ENCODE results near the gene ARL8B. TPM values are rescaled to one million over a fixed set of nuclear protein-coding genes. Genes with fewer than 3 reads are reported as not detected.
A peak's percentile ranks its signal among the peaks of the same experiment; 100 is the strongest.

The ARL8B gene
- total and polyA plus RNA-seq, 8 donors: 60.3 to 93.9 (median 70.2) TPM

DNA sequence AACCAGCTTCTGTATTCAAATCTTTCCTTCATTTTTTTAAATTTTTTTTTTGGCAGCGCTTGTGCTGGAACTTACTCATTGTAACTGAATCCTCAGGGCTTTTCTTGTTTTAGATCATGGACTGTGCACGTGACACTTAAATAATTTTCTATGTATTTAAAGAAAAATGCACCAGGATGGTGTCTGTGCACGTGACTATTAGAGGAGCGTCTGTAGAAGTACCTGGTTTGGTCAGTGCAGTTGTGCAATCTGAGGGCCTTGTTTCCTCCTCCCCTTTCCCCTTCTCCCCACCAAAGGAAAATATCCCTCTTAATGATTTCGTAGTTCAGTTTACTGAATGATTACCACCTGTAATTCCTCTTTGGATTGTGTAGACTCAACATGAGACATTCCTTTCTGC is 96.7 kb downstream of the ARL8B start:
- Histone ChIP-seq H3K4me1 (peaks cover 14 to 19% of the 10 kb centered on the region in 2 donors), H3K4me3 (no peak overlapping the region), H3K36me3 (peaks cover 0 to 83% of the 10 kb centered on the region in 2 donors), H3K27ac (peak overlapping the region; percentile 31 to 54), H3K27me3 (no peaks in the 10 kb centered on the region), H3K9me3 (no peaks in the 10 kb centered on the region)
- ATAC-seq (peak; percentile 81), DNase-seq (peak in 1 of 4 donors; percentile 28)
- intact Hi-C loops (cut with DNase I): no loop called here
- TF ChIP-seq, protein P1, sequence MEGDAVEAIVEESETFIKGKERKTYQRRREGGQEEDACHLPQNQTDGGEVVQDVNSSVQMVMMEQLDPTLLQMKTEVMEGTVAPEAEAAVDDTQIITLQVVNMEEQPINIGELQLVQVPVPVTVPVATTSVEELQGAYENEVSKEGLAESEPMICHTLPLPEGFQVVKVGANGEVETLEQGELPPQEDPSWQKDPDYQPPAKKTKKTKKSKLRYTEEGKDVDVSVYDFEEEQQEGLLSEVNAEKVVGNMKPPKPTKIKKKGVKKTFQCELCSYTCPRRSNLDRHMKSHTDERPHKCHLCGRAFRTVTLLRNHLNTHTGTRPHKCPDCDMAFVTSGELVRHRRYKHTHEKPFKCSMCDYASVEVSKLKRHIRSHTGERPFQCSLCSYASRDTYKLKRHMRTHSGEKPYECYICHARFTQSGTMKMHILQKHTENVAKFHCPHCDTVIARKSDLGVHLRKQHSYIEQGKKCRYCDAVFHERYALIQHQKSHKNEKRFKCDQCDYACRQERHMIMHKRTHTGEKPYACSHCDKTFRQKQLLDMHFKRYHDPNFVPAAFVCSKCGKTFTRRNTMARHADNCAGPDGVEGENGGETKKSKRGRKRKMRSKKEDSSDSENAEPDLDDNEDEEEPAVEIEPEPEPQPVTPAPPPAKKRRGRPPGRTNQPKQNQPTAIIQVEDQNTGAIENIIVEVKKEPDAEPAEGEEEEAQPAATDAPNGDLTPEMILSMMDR (IDR thresholded peaks at IDR 0.05): no peak

DNA sequence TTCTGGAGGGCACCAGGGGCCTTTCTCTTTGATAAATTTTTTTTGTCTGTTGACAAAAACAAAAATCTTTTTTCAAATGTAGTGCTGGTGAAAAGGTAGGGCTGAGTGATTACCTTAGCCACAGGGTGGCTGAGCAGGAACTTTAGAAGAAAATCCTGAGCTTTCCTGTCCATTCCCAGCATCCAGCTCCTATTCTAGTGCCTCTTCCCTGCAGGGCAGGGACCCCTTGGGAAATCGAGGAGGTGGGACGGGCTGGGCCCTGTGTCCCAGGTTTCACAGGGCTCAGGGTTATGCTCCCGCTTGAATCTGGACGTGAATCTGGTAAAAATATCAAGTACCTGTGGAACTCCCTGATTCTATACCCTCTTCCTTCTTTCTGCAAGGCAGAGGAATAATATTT is 97.1 kb downstream of the ARL8B start:
- Histone ChIP-seq H3K4me3 (no peak overlapping the region), H3K36me3 (peaks cover 0 to 79% of the 10 kb centered on the region in 2 donors), H3K9me3 (no peaks in the 10 kb centered on the region), H3K27ac (peak overlapping the region; percentile 30 to 50), H3K4me1 (peaks cover 14 to 19% of the 10 kb centered on the region in 2 donors), H3K27me3 (no peaks in the 10 kb centered on the region)
- TF ChIP-seq, protein P1 (IDR thresholded peaks at IDR 0.05): no peak
- intact Hi-C loops (cut with DNase I): no loop called here
- DNase-seq (no peak), ATAC-seq (no peak)

DNA sequence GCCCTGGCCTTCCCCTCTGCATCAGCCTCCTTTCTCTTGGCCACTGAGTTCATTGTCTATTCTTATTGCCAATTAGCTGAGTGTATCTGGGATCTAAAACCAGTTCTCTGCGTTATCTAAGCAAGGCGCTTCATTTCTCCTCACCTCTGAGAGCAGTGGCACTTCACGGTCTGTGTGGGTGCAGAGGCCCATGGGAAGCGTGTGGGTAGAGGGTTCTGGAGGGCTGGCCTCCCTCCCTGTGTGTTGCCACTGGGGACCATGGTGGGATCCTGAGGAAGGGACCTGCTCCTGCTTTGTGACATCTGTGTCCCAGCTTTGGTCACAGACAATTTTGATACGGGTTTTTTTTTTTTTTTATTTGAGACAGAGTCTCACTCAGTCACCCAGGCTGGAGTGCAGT is 98.1 kb downstream of the ARL8B start:
- no peak for ATAC-seq
- no peaks in the 10 kb centered on the region for H3K9me3 ChIP-seq
- H3K36me3 ChIP-seq: peaks cover 0 to 69% of the 10 kb centered on the region in 2 donors
- no peak overlapping the region for H3K27ac ChIP-seq
- H3K4me3 ChIP-seq: no peak overlapping the region
- TF ChIP-seq, protein P1 (IDR thresholded peaks at IDR 0.05): no peak
- DNase-seq: no peak
- H3K27me3 ChIP-seq: no peaks in the 10 kb centered on the region
- intact Hi-C loops (cut with DNase I): no loop called here
- peaks cover 14 to 19% of the 10 kb centered on the region in 2 donors for H3K4me1 ChIP-seq

DNA sequence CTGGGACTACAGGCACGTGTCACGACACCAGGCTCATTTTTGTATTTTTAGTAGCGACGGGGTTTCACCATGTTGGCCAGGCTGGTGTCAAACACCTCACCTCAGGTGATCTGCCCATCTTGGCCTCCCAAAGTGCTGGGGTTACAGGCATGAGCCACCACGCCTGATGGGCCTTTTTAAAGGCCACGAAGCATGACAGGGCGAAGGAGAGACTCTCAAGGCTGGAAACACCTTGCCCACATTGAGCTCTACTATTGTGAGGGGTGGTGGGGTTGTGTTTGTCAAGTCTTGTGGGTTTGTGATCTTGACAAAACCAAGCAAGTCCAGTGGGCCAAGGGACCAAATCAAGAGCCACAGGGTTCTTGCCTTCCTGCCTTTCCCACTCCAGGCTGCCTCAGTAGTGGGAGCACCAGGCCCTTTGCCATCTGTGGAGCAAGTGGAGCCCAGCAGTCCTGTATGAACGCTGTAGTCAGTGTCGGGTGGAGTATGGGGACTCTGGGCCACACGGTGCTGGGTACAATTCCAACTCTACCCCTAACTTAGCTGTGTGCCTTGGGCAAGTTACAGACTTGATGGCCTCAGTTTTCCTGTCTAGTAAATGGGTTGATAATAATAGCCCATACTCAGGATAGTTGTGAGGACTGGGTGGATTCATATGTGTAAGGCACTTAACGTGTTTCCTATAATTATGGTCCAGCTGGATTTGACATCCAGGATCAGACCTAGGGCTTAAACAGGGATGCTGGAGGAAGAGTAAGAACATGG is 98.8 kb downstream of the ARL8B start:
- intact Hi-C loops (cut with DNase I): no loop called here
- H3K27ac ChIP-seq: no peak overlapping the region
- TF ChIP-seq, protein P1 (IDR thresholded peaks at IDR 0.05): no peak

DNA sequence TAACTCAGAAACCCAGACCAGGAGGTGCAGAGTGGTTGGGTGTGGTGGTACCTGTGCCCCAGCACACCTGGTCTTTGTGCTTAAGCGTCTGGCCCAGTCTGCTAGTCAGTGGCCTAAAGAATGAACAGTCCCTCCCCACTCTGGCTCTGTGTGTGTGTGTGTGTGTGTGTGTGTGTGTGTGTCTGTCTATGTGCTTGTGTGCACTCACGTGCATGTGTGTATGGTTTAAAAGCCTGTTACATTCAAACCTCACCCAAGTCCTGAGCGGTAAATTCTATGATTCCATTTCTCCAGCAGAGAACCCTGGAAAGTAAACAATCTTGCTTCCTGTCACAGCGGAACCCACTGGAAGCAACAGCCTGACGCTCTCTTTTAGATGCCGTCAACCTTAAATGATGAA is 99.6 kb downstream of the ARL8B start:
- no peak for DNase-seq
- Histone ChIP-seq H3K27ac (no peak overlapping the region), H3K4me1 (peaks cover 14 to 19% of the 10 kb centered on the region in 2 donors), H3K36me3 (peaks cover 0 to 54% of the 10 kb centered on the region in 2 donors), H3K4me3 (no peak overlapping the region), H3K27me3 (no peaks in the 10 kb centered on the region), H3K9me3 (no peaks in the 10 kb centered on the region)
- TF ChIP-seq, protein P1 (IDR thresholded peaks at IDR 0.05): no peak
- ATAC-seq: no peak
- intact Hi-C loops (cut with DNase I): no loop called here

More for the DNA sequence above, 98.8 kb downstream of the ARL8B start:
- Histone ChIP-seq H3K36me3 (peaks cover 0 to 63% of the 10 kb centered on the region in 2 donors), H3K4me1 (peaks cover 14 to 19% of the 10 kb centered on the region in 2 donors), H3K9me3 (no peaks in the 10 kb centered on the region), H3K4me3 (no peak overlapping the region), H3K27me3 (no peaks in the 10 kb centered on the region)
- DNase-seq: no peak
- no peak for ATAC-seq
